ENCODE results near the gene CBX6. TPM values are rescaled to one million over a fixed set of nuclear protein-coding genes. Genes with fewer than 3 reads are reported as not detected.

Gene CBX6
- total RNA-seq, 1 donor from 2014 or later, result 178 TPM

- no peak for DNase-seq (ENCODE audit: low spot score)
- H3K27ac Mint-ChIP-seq, result no peak overlapping the region
- intact Hi-C loops (cut with micrococcal nuclease), result no loop called here
- H3K4me1 Mint-ChIP-seq (ENCODE audit: low read depth), result peaks cover under 1% of the 10 kb centered on the region
- peaks cover 18% of the 10 kb centered on the region for H3K27me3 Mint-ChIP-seq (ENCODE audit: insufficient read depth)
- no peaks in the 10 kb centered on the region for H3K9me3 Mint-ChIP-seq
- H3K36me3 Mint-ChIP-seq (ENCODE audit: low read depth), result no peaks in the 10 kb centered on the region
- no peak overlapping the region for H3K4me3 Mint-ChIP-seq
Measured at GRCh38 chr22:38837414-38837928, 34.5 kb downstream of the CBX6 start.

GRCh38 chr22:38835888-38836301 lies 36.1 kb downstream of the CBX6 start:
- Mint-ChIP-seq H3K4me3 (no peak overlapping the region), H3K9me3 (no peaks in the 10 kb centered on the region), H3K36me3 (ENCODE audit: low read depth) (no peaks in the 10 kb centered on the region), H3K4me1 (ENCODE audit: low read depth) (no peaks in the 10 kb centered on the region), H3K27me3 (ENCODE audit: insufficient read depth) (peaks cover 12% of the 10 kb centered on the region), H3K27ac (no peak overlapping the region)
- intact Hi-C loops (cut with micrococcal nuclease), result no loop called here
- no peak for DNase-seq (ENCODE audit: low spot score)

- Mint-ChIP-seq H3K9me3 (no peaks in the 10 kb centered on the region), H3K27me3 (ENCODE audit: insufficient read depth) (peaks cover 4% of the 10 kb centered on the region), H3K27ac (no peak overlapping the region), H3K36me3 (ENCODE audit: low read depth) (no peaks in the 10 kb centered on the region), H3K4me1 (ENCODE audit: low read depth) (no peaks in the 10 kb centered on the region), H3K4me3 (no peak overlapping the region)
- DNase-seq (ENCODE audit: low spot score), result no peak
- intact Hi-C loops (cut with micrococcal nuclease), result no loop called here
Measured at GRCh38 chr22:38834991-38835390, 37.0 kb downstream of the CBX6 start.

GRCh38 chr22:38834215-38834953 lies 37.6 kb downstream of the CBX6 start:
- intact Hi-C loops (cut with micrococcal nuclease), result no loop called here
- Mint-ChIP-seq H3K4me1 (ENCODE audit: low read depth) (no peaks in the 10 kb centered on the region), H3K9me3 (no peaks in the 10 kb centered on the region), H3K27ac (no peak overlapping the region), H3K27me3 (ENCODE audit: insufficient read depth) (no peaks in the 10 kb centered on the region), H3K36me3 (ENCODE audit: low read depth) (no peaks in the 10 kb centered on the region), H3K4me3 (no peak overlapping the region)
- no peak for DNase-seq (ENCODE audit: low spot score)

GRCh38 chr22:38833061-38833460 lies 39.0 kb downstream of the CBX6 start:
- Mint-ChIP-seq H3K36me3 (ENCODE audit: low read depth) (no peaks in the 10 kb centered on the region), H3K9me3 (no peaks in the 10 kb centered on the region), H3K27ac (no peak overlapping the region), H3K4me1 (ENCODE audit: low read depth) (no peaks in the 10 kb centered on the region), H3K4me3 (no peak overlapping the region), H3K27me3 (ENCODE audit: insufficient read depth) (no peaks in the 10 kb centered on the region)
- intact Hi-C loops (cut with micrococcal nuclease), result no loop called here
- DNase-seq (ENCODE audit: low spot score), result no peak

GRCh38 chr22:38832005-38832978 lies 39.7 kb downstream of the CBX6 start:
- no peak for DNase-seq (ENCODE audit: low spot score)
- intact Hi-C loops (cut with micrococcal nuclease), result no loop called here
- Mint-ChIP-seq H3K4me1 (ENCODE audit: low read depth) (no peaks in the 10 kb centered on the region), H3K4me3 (no peak overlapping the region), H3K27ac (no peak overlapping the region), H3K36me3 (ENCODE audit: low read depth) (no peaks in the 10 kb centered on the region), H3K27me3 (ENCODE audit: insufficient read depth) (no peaks in the 10 kb centered on the region), H3K9me3 (no peaks in the 10 kb centered on the region)

- no peak for DNase-seq (ENCODE audit: low spot score)
- Mint-ChIP-seq H3K9me3 (no peaks in the 10 kb centered on the region), H3K4me3 (no peak overlapping the region), H3K27ac (no peak overlapping the region), H3K27me3 (ENCODE audit: insufficient read depth) (no peaks in the 10 kb centered on the region), H3K36me3 (ENCODE audit: low read depth) (no peaks in the 10 kb centered on the region), H3K4me1 (ENCODE audit: low read depth) (no peaks in the 10 kb centered on the region)
- intact Hi-C loops (cut with micrococcal nuclease), result no loop called here
Measured at GRCh38 chr22:38831166-38831945, 40.7 kb downstream of the CBX6 start.

GRCh38 chr22:38830845-38831108 lies 41.2 kb downstream of the CBX6 start:
- H3K4me1 Mint-ChIP-seq (ENCODE audit: low read depth), result no peaks in the 10 kb centered on the region
- intact Hi-C loops (cut with micrococcal nuclease), result no loop called here
- H3K27me3 Mint-ChIP-seq (ENCODE audit: insufficient read depth), result no peaks in the 10 kb centered on the region
- DNase-seq (ENCODE audit: low spot score), result no peak
- no peak overlapping the region for H3K4me3 Mint-ChIP-seq
- no peak overlapping the region for H3K27ac Mint-ChIP-seq
- no peaks in the 10 kb centered on the region for H3K36me3 Mint-ChIP-seq (ENCODE audit: low read depth)
- H3K9me3 Mint-ChIP-seq, result no peaks in the 10 kb centered on the region

- Mint-ChIP-seq H3K4me1 (ENCODE audit: low read depth) (no peaks in the 10 kb centered on the region), H3K9me3 (no peaks in the 10 kb centered on the region), H3K27ac (no peak overlapping the region), H3K36me3 (ENCODE audit: low read depth) (no peaks in the 10 kb centered on the region), H3K4me3 (no peak overlapping the region), H3K27me3 (ENCODE audit: insufficient read depth) (no peaks in the 10 kb centered on the region)
- no peak for DNase-seq (ENCODE audit: low spot score)
- intact Hi-C loops (cut with micrococcal nuclease), result no loop called here
Measured at GRCh38 chr22:38830026-38830844, 41.8 kb downstream of the CBX6 start.

- DNase-seq (ENCODE audit: low spot score), result no peak
- Mint-ChIP-seq H3K36me3 (ENCODE audit: low read depth) (no peaks in the 10 kb centered on the region), H3K9me3 (no peaks in the 10 kb centered on the region), H3K4me3 (no peak overlapping the region), H3K27me3 (ENCODE audit: insufficient read depth) (no peaks in the 10 kb centered on the region), H3K27ac (no peak overlapping the region), H3K4me1 (ENCODE audit: low read depth) (no peaks in the 10 kb centered on the region)
- intact Hi-C loops (cut with micrococcal nuclease), result no loop called here
Measured at GRCh38 chr22:38829485-38829884, 42.5 kb downstream of the CBX6 start.

- no peak overlapping the region for H3K4me3 Mint-ChIP-seq
- no peaks in the 10 kb centered on the region for H3K36me3 Mint-ChIP-seq (ENCODE audit: low read depth)
- no peaks in the 10 kb centered on the region for H3K4me1 Mint-ChIP-seq (ENCODE audit: low read depth)
- H3K27ac Mint-ChIP-seq, result no peak overlapping the region
- no peaks in the 10 kb centered on the region for H3K27me3 Mint-ChIP-seq (ENCODE audit: insufficient read depth)
- intact Hi-C loops (cut with micrococcal nuclease), result no loop called here
- no peaks in the 10 kb centered on the region for H3K9me3 Mint-ChIP-seq
- DNase-seq (ENCODE audit: low spot score), result no peak
Measured at GRCh38 chr22:38828616-38829205, 43.3 kb downstream of the CBX6 start.

- H3K4me3 Mint-ChIP-seq, result no peak overlapping the region
- H3K27me3 Mint-ChIP-seq (ENCODE audit: insufficient read depth), result no peaks in the 10 kb centered on the region
- no peaks in the 10 kb centered on the region for H3K9me3 Mint-ChIP-seq
- H3K36me3 Mint-ChIP-seq (ENCODE audit: low read depth), result no peaks in the 10 kb centered on the region
- H3K27ac Mint-ChIP-seq, result no peak overlapping the region
- intact Hi-C loops (cut with micrococcal nuclease), result no loop called here
- H3K4me1 Mint-ChIP-seq (ENCODE audit: low read depth), result no peaks in the 10 kb centered on the region
- no peak for DNase-seq (ENCODE audit: low spot score)
Measured at GRCh38 chr22:38828191-38828590, 43.8 kb downstream of the CBX6 start.
